HEK293 (cell line): Measurements from ENCODE around the gene SH2D4B.

Experiments
- CTCF ChIA-PET: fragments of 350-600 bp; formaldehyde crosslinking; extraction: SDS; loops from one replicate; lab custom pipeline; 2021; ENCODE audit warnings: antibody characterized with exemption; lab: Yijun Ruan, JAX
- POLR2A ChIA-PET: fragments of 300-600 bp; formaldehyde crosslinking; extraction: SDS; loops from one replicate; lab custom pipeline; 2020; ENCODE audit warnings: antibody characterized with exemption, inconsistent platforms; lab: Yijun Ruan, JAX
- H3K27ac ChIP-seq: fragments of 200-500 bp; sonication (Bioruptor generic); 2 replicates; pipeline ENCODE4 v1.5.1; 2014; ENCODE audit warnings: low read depth, low read length, control low read depth, inconsistent platforms; ENCODE audit errors: extremely low read depth
- H3K36me3 ChIP-seq, 2 experiments: fragments of 200-500 bp in 1 of 2; sonication (Bioruptor generic) in 1 of 2; 1 replicate in 1 of 2; 2 replicates in 1 of 2; pipeline ENCODE4 v1.5.1; 2014 to 2017; ENCODE audit warnings: inconsistent platforms in 2 of 2, low read length in 2 of 2; ENCODE audit not compliant: control insufficient read depth in 2 of 2, insufficient read depth in 1 of 2
- H3K4me1 ChIP-seq: fragments of 200-500 bp; sonication (Bioruptor generic); 2 replicates; pipeline ENCODE4 v1.5.1; 2014; ENCODE audit warnings: mild to moderate bottlenecking, low read length, inconsistent platforms; ENCODE audit not compliant: control insufficient read depth, insufficient read depth
- H3K4me3 ChIP-seq: 2 replicates; pipeline ENCODE4 v1.5.1; 2011; ENCODE audit warnings: low read depth, mild to moderate bottlenecking, control low read depth, low read length, moderate library complexity
- H3K9me3 ChIP-seq: fragments of 200-500 bp; sonication (Bioruptor generic); 2 replicates; pipeline ENCODE4 v1.5.1; 2014; ENCODE audit warnings: low read depth, low read length, inconsistent platforms; ENCODE audit not compliant: control insufficient read depth, insufficient read depth
- ATF2 ChIP-seq: fragments of 450-650 bp; formaldehyde crosslinking; IDR thresholded peaks from 2 replicates; pipeline ENCODE4 v1.5.1; 2016; ENCODE audit warnings: missing biosample characterization, missing genetic modification characterization, low read depth
- CTCF ChIP-seq: fragments of 450-650 bp; formaldehyde crosslinking; IDR thresholded peaks from 2 replicates; pipeline ENCODE4 v1.5.1; 2016; ENCODE audit warnings: missing biosample characterization, missing genetic modification characterization
- PRDM1 ChIP-seq: fragments of 450-650 bp; formaldehyde crosslinking; IDR thresholded peaks from 2 replicates; pipeline ENCODE4; 2016; ENCODE audit warnings: missing biosample characterization, missing genetic modification characterization
- PRDM6 ChIP-seq: fragments of 450-650 bp; formaldehyde crosslinking; IDR thresholded peaks from 2 replicates; pipeline ENCODE4 v1.5.1; 2017; ENCODE audit warnings: missing biosample characterization, missing genetic modification characterization
- ZBTB26 ChIP-seq: fragments of 450-650 bp; formaldehyde crosslinking; optimal IDR thresholded peaks from 2 replicates; pipeline ENCODE3; 2016; ENCODE audit warnings: missing biosample characterization, mild to moderate bottlenecking, missing genetic modification characterization
- ZFP3 ChIP-seq: fragments of 450-650 bp; formaldehyde crosslinking; IDR thresholded peaks from 2 replicates; pipeline ENCODE4 v1.5.1; 2016; ENCODE audit warnings: low read depth, missing biosample characterization, missing genetic modification characterization
- ZFP41 ChIP-seq: fragments of 450-650 bp; formaldehyde crosslinking; IDR thresholded peaks from 2 replicates; pipeline ENCODE4 v1.5.1; 2016; ENCODE audit warnings: missing biosample characterization, missing genetic modification characterization, borderline replicate concordance
- ZFP69B ChIP-seq: fragments of 450-650 bp; formaldehyde crosslinking; IDR thresholded peaks from 2 replicates; pipeline ENCODE4 v1.5.1; 2016; ENCODE audit warnings: missing biosample characterization, missing genetic modification characterization
- ZNF114 ChIP-seq: fragments of 450-650 bp; formaldehyde crosslinking; IDR thresholded peaks from 2 replicates; pipeline ENCODE4 v1.5.0; 2017; ENCODE audit warnings: missing biosample characterization, missing genetic modification characterization
- ZNF157 ChIP-seq: fragments of 450-650 bp; formaldehyde crosslinking; IDR thresholded peaks from 2 replicates; pipeline ENCODE4 v1.5.1; 2016; ENCODE audit warnings: missing biosample characterization, missing genetic modification characterization
- ZNF214 ChIP-seq: fragments of 450-650 bp; formaldehyde crosslinking; IDR thresholded peaks from 2 replicates; pipeline ENCODE4 v1.5.1; 2017; ENCODE audit warnings: missing biosample characterization, mild to moderate bottlenecking, missing genetic modification characterization, borderline replicate concordance
- ZNF266 ChIP-seq: fragments of 450-650 bp; formaldehyde crosslinking; IDR thresholded peaks from 2 replicates; pipeline ENCODE4 v1.5.1; 2016; ENCODE audit warnings: missing biosample characterization, missing genetic modification characterization, low read depth
- ZNF37A ChIP-seq: fragments of 450-650 bp; IDR thresholded peaks from 2 replicates; pipeline ENCODE4 v1.5.1; 2018; ENCODE audit warnings: missing biosample characterization, missing genetic modification characterization
- ZNF404 ChIP-seq: fragments of 450-650 bp; formaldehyde crosslinking; IDR thresholded peaks from 2 replicates; pipeline ENCODE4 v1.5.1; 2017; ENCODE audit warnings: missing biosample characterization, missing genetic modification characterization
- ZNF426 ChIP-seq: fragments of 450-650 bp; formaldehyde crosslinking; IDR thresholded peaks from 2 replicates; pipeline ENCODE4 v1.5.1; 2017; ENCODE audit warnings: missing biosample characterization, missing genetic modification characterization, mild to moderate bottlenecking, inconsistent platforms, moderate library complexity
- ZNF571 ChIP-seq: fragments of 450-650 bp; formaldehyde crosslinking; IDR thresholded peaks from 2 replicates; pipeline ENCODE4 v1.5.0; 2017; ENCODE audit warnings: missing biosample characterization, missing genetic modification characterization
- ZNF664 ChIP-seq: fragments of 450-650 bp; formaldehyde crosslinking; IDR thresholded peaks from 2 replicates; pipeline ENCODE4 v1.5.1; 2016; ENCODE audit warnings: missing biosample characterization, missing genetic modification characterization
- TF ChIP-seq, protein P1 (sequence below): fragments of 450-650 bp; formaldehyde crosslinking; IDR thresholded peaks from 2 replicates; pipeline ENCODE4 v1.5.1; 2016; ENCODE audit warnings: missing biosample characterization, missing genetic modification characterization
- TF ChIP-seq, protein P2 (sequence below): fragments of 450-650 bp; formaldehyde crosslinking; IDR thresholded peaks from 2 replicates; pipeline ENCODE4 v1.5.1; 2017; ENCODE audit warnings: missing biosample characterization, missing genetic modification characterization
- TF ChIP-seq, protein P3 (sequence below): IDR thresholded peaks from 2 replicates; pipeline ENCODE4 v1.6.1; 2011; ENCODE audit warnings: mild to moderate bottlenecking, low read depth, low read length, borderline replicate concordance
- TF ChIP-seq, protein P4 (sequence below): fragments of 450-650 bp; formaldehyde crosslinking; IDR thresholded peaks from 2 replicates; pipeline ENCODE4 v1.5.1; 2016; ENCODE audit warnings: missing biosample characterization, missing genetic modification characterization

Gene SH2D4B

GRCh38 chr10:80617807-80618206, 80.1 kb downstream of the SH2D4B start (continued):
- TF ChIP-seq ZNF664 (tag by site-specific recombination): no peak

GRCh38 chr10:80619036-80619435, 81.3 kb downstream of the SH2D4B start:
- Histone ChIP-seq H3K36me3 (no peaks in the 10 kb centered on the region), H3K4me3 (no peak overlapping the region), H3K4me1 (no peaks in the 10 kb centered on the region), H3K27ac (no peak overlapping the region), H3K9me3 (no peaks in the 10 kb centered on the region)
- ChIA-PET CTCF (interaction anchor here (0.7 to 3.3 kb wide), 4 partner anchors 12 to 22 kb away, joined by 3 to 13 read pairs (median 4); no protein-coding TSS in a partner anchor), POLR2A (no interaction called here)
- TF ChIP-seq ZFP3: no peak
- no peak for TF ChIP-seq ZNF404 (tag by site-specific recombination)
- TF ChIP-seq, protein P1, sequence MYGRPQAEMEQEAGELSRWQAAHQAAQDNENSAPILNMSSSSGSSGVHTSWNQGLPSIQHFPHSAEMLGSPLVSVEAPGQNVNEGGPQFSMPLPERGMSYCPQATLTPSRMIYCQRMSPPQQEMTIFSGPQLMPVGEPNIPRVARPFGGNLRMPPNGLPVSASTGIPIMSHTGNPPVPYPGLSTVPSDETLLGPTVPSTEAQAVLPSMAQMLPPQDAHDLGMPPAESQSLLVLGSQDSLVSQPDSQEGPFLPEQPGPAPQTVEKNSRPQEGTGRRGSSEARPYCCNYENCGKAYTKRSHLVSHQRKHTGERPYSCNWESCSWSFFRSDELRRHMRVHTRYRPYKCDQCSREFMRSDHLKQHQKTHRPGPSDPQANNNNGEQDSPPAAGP (tag by site-specific recombination): no peak

GRCh38 chr10:80622153-80622552, 84.5 kb downstream of the SH2D4B start:
- ChIA-PET POLR2A (no interaction called here), CTCF (interaction anchor here (0.8 kb wide), 1 partner anchor 42 kb away, joined by 3 read pairs; no protein-coding TSS in a partner anchor)
- no peak overlapping the region for H3K27ac ChIP-seq

More at GRCh38 chr10:80622153-80622552, 84.5 kb downstream of the SH2D4B start:
- no peaks in the 10 kb centered on the region for H3K36me3 ChIP-seq
- no peaks in the 10 kb centered on the region for H3K4me1 ChIP-seq
- TF ChIP-seq ZBTB26 (tag by site-specific recombination) (no peak), ATF2 (peak; percentile 51; the same call in 1 of the 2 replicates), PRDM1 (no peak), ZFP69B (tag by site-specific recombination) (no peak), CTCF (tag by site-specific recombination) (no peak), ZNF214 (tag by site-specific recombination) (no peak), ZNF426 (no peak), ZFP41 (tag by site-specific recombination) (no peak), PRDM6 (tag by site-specific recombination) (peak; percentile 57), ZNF266 (tag by site-specific recombination) (no peak), ZNF37A (tag by site-specific recombination) (no peak), ZNF114 (tag by site-specific recombination) (no peak), ZNF157 (tag by site-specific recombination) (no peak), ZNF571 (tag by site-specific recombination) (no peak)
- TF ChIP-seq, protein P2, sequence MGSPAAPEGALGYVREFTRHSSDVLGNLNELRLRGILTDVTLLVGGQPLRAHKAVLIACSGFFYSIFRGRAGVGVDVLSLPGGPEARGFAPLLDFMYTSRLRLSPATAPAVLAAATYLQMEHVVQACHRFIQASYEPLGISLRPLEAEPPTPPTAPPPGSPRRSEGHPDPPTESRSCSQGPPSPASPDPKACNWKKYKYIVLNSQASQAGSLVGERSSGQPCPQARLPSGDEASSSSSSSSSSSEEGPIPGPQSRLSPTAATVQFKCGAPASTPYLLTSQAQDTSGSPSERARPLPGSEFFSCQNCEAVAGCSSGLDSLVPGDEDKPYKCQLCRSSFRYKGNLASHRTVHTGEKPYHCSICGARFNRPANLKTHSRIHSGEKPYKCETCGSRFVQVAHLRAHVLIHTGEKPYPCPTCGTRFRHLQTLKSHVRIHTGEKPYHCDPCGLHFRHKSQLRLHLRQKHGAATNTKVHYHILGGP (tag by site-specific recombination): no peak
- TF ChIP-seq, protein P3, sequence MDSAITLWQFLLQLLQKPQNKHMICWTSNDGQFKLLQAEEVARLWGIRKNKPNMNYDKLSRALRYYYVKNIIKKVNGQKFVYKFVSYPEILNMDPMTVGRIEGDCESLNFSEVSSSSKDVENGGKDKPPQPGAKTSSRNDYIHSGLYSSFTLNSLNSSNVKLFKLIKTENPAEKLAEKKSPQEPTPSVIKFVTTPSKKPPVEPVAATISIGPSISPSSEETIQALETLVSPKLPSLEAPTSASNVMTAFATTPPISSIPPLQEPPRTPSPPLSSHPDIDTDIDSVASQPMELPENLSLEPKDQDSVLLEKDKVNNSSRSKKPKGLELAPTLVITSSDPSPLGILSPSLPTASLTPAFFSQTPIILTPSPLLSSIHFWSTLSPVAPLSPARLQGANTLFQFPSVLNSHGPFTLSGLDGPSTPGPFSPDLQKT: no peak
- TF ChIP-seq, protein P4, sequence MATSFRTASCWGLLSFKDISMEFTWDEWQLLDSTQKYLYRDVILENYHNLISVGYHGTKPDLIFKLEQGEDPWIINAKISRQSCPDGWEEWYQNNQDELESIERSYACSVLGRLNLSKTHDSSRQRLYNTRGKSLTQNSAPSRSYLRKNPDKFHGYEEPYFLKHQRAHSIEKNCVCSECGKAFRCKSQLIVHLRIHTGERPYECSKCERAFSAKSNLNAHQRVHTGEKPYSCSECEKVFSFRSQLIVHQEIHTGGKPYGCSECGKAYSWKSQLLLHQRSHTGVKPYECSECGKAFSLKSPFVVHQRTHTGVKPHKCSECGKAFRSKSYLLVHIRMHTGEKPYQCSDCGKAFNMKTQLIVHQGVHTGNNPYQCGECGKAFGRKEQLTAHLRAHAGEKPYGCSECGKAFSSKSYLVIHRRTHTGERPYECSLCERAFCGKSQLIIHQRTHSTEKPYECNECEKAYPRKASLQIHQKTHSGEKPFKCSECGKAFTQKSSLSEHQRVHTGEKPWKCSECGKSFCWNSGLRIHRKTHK: no peak
- H3K9me3 ChIP-seq: no peaks in the 10 kb centered on the region
- no peak overlapping the region for H3K4me3 ChIP-seq
